WERI-Rb-1 (cell line): ENCODE measurements around the gene SLC13A2.

Source experiments
- DNase-seq: peaks from one replicate; pipeline ENCODE4 v3.0.0-alpha.2; 2020
- H3K27ac ChIP-seq: fragments of 250-450 bp; sonication (Bioruptor Pico); 2 replicates; pipeline ENCODE4 v1.5.1; 2020; ENCODE audit warnings: mild to moderate bottlenecking, moderate library complexity
- H3K27me3 ChIP-seq: fragments of 250-450 bp; sonication (Bioruptor Pico); 2 replicates; pipeline ENCODE4 v1.5.1; 2021; ENCODE audit warnings: mild to moderate bottlenecking, low read depth, moderate library complexity; ENCODE audit not compliant: insufficient read depth, severe bottlenecking
- H3K36me3 ChIP-seq: fragments of 250-450 bp; sonication (Bioruptor Pico); 2 replicates; pipeline ENCODE4 v1.5.1; 2020; ENCODE audit warnings: mild to moderate bottlenecking, moderate library complexity
- H3K4me3 ChIP-seq: 2 replicates; pipeline ENCODE4 v1.5.1; 2011; ENCODE audit warnings: low read depth, mild to moderate bottlenecking, control low read depth, low read length
- H3K9me3 ChIP-seq: fragments of 250-450 bp; sonication (Bioruptor Pico); 2 replicates; pipeline ENCODE4 v1.5.1; 2021; ENCODE audit warnings: mild to moderate bottlenecking, moderate library complexity; ENCODE audit not compliant: severe bottlenecking
- CTCF ChIP-seq: IDR thresholded peaks from 2 replicates; pipeline ENCODE4 v1.5.1; 2011; ENCODE audit warnings: low read depth, mild to moderate bottlenecking, control low read depth, inconsistent platforms, low read length

Gene SLC13A2

GRCh38 chr17:28529013-28529400 lies 55.6 kb downstream of the SLC13A2 start:
- Histone ChIP-seq H3K9me3 (no peaks in the 10 kb centered on the region), H3K27ac (0 out of 2 replicates have a peak overlapping the region, but pooled peaks have one; percentile 28), H3K4me3 (no peak overlapping the region), H3K27me3 (no peaks in the 10 kb centered on the region), H3K36me3 (no peaks in the 10 kb centered on the region)
- DNase-seq: no peak
- TF ChIP-seq CTCF: no peak

GRCh38 chr17:28530250-28530649 lies 56.8 kb downstream of the SLC13A2 start:
- Histone ChIP-seq H3K9me3 (no peaks in the 10 kb centered on the region), H3K4me3 (no peak overlapping the region), H3K27ac (no peak overlapping the region), H3K27me3 (no peaks in the 10 kb centered on the region), H3K36me3 (no peaks in the 10 kb centered on the region)
- no peak for TF ChIP-seq CTCF
- DNase-seq: no peak

- no peak for TF ChIP-seq CTCF
- Histone ChIP-seq H3K4me3 (no peak overlapping the region), H3K27ac (no peak overlapping the region), H3K36me3 (no peaks in the 10 kb centered on the region), H3K27me3 (no peaks in the 10 kb centered on the region), H3K9me3 (no peaks in the 10 kb centered on the region)
- no peak for DNase-seq
Measured at GRCh38 chr17:28530926-28531325, 57.5 kb downstream of the SLC13A2 start.

GRCh38 chr17:28532050-28532960 lies 58.9 kb downstream of the SLC13A2 start:
- no peaks in the 10 kb centered on the region for H3K9me3 ChIP-seq
- DNase-seq: peak; percentile 39
- H3K27ac ChIP-seq: no peak overlapping the region
- no peak overlapping the region for H3K4me3 ChIP-seq
- H3K27me3 ChIP-seq: no peaks in the 10 kb centered on the region
- no peak for TF ChIP-seq CTCF
- H3K36me3 ChIP-seq: no peaks in the 10 kb centered on the region

GRCh38 chr17:28533091-28533807 lies 59.8 kb downstream of the SLC13A2 start:
- H3K36me3 ChIP-seq: no peaks in the 10 kb centered on the region
- DNase-seq: no peak
- H3K9me3 ChIP-seq: no peaks in the 10 kb centered on the region
- H3K27me3 ChIP-seq: no peaks in the 10 kb centered on the region
- no peak overlapping the region for H3K4me3 ChIP-seq
- TF ChIP-seq CTCF: no peak
- no peak overlapping the region for H3K27ac ChIP-seq
